Measurements from ENCODE around the gene TRPM7.

Gene TRPM7

GRCh38 chr15:50594311-50594710 lies 92.3 kb downstream of the TRPM7 start:
- H3K9me3 ChIP-seq (ENCODE audit: low read length) = no peaks in the 10 kb centered on the region
- H2AFZ ChIP-seq (ENCODE audit: low read length) = no peak overlapping the region
- H4K20me1 ChIP-seq (ENCODE audit: insufficient read depth, low read length) = no peaks in the 10 kb centered on the region
- no peaks in the 10 kb centered on the region for H3F3A ChIP-seq (ENCODE audit: insufficient read depth, low read length)
- no peaks in the 10 kb centered on the region for H3K4me1 ChIP-seq (ENCODE audit: insufficient read depth, low read length, severe bottlenecking)
- no peaks in the 10 kb centered on the region for H3K27me3 ChIP-seq (ENCODE audit: insufficient read depth, low read length)
- H3K4me2 ChIP-seq (ENCODE audit: low read length) = no peak overlapping the region
- H3K9me2 ChIP-seq (ENCODE audit: low read depth, low read length) = no peaks in the 10 kb centered on the region
- no peak overlapping the region for H3K27ac ChIP-seq (ENCODE audit: low read depth, low read length, poor library complexity, severe bottlenecking)
- H3K79me2 ChIP-seq (ENCODE audit: insufficient read depth, low read length) = no peaks in the 10 kb centered on the region
- peaks cover 86% of the 10 kb centered on the region for H3K36me3 ChIP-seq (ENCODE audit: insufficient read depth, low read length)
- H3K9ac ChIP-seq (ENCODE audit: low read length) = no peak overlapping the region
- TF ChIP-seq EZH2 (IDR thresholded peaks at IDR 0.05; ENCODE audit: borderline replicate concordance, low read length) = no peak
- TF ChIP-seq, protein P1, sequence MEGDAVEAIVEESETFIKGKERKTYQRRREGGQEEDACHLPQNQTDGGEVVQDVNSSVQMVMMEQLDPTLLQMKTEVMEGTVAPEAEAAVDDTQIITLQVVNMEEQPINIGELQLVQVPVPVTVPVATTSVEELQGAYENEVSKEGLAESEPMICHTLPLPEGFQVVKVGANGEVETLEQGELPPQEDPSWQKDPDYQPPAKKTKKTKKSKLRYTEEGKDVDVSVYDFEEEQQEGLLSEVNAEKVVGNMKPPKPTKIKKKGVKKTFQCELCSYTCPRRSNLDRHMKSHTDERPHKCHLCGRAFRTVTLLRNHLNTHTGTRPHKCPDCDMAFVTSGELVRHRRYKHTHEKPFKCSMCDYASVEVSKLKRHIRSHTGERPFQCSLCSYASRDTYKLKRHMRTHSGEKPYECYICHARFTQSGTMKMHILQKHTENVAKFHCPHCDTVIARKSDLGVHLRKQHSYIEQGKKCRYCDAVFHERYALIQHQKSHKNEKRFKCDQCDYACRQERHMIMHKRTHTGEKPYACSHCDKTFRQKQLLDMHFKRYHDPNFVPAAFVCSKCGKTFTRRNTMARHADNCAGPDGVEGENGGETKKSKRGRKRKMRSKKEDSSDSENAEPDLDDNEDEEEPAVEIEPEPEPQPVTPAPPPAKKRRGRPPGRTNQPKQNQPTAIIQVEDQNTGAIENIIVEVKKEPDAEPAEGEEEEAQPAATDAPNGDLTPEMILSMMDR (IDR thresholded peaks at IDR 0.05; ENCODE audit: low read length) = no peak
- no peak overlapping the region for H3K4me3 ChIP-seq (ENCODE audit: low read depth, low read length, poor library complexity, severe bottlenecking)

DNA sequence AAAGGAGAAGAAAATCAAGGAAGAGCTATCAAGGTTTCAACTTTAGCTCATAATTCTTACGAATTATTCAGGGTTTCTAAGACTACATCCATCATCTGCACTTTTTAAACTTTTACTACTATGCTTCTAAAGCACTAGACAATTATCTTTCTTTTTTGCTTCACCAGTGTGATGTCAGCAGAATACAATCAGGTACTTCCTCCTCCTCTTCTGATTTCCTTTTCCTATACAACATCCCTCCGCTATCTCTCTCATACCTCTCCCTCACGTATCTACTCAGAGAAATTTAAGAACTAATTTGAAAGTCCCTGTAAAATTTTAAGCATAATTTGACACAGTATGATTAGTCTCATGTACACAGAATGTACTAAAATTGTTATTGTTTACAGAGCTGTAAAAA lies 92.8 kb downstream of the TRPM7 start:
- Histone ChIP-seq H3K4me3 (ENCODE audit: low read depth, low read length, poor library complexity, severe bottlenecking) (no peak overlapping the region), H3K9ac (ENCODE audit: low read length) (no peak overlapping the region), H3K9me3 (ENCODE audit: low read length) (no peaks in the 10 kb centered on the region), H3K27ac (ENCODE audit: low read depth, low read length, poor library complexity, severe bottlenecking) (no peak overlapping the region), H3F3A (ENCODE audit: insufficient read depth, low read length) (no peaks in the 10 kb centered on the region), H3K27me3 (ENCODE audit: insufficient read depth, low read length) (no peaks in the 10 kb centered on the region), H3K36me3 (ENCODE audit: insufficient read depth, low read length) (peaks cover 86% of the 10 kb centered on the region), H3K4me2 (ENCODE audit: low read length) (no peak overlapping the region), H3K4me1 (ENCODE audit: insufficient read depth, low read length, severe bottlenecking) (no peaks in the 10 kb centered on the region), H2AFZ (ENCODE audit: low read length) (no peak overlapping the region), H3K79me2 (ENCODE audit: insufficient read depth, low read length) (no peaks in the 10 kb centered on the region), H3K9me2 (ENCODE audit: low read depth, low read length) (no peaks in the 10 kb centered on the region), H4K20me1 (ENCODE audit: insufficient read depth, low read length) (no peaks in the 10 kb centered on the region)
- TF ChIP-seq EZH2 (IDR thresholded peaks at IDR 0.05; ENCODE audit: borderline replicate concordance, low read length) = no peak
- TF ChIP-seq, protein P1 (IDR thresholded peaks at IDR 0.05; ENCODE audit: low read length) = no peak

- Histone ChIP-seq H3K9ac (ENCODE audit: low read length) (no peak overlapping the region), H3K9me3 (ENCODE audit: low read length) (no peaks in the 10 kb centered on the region), H3K27me3 (ENCODE audit: insufficient read depth, low read length) (no peaks in the 10 kb centered on the region), H3K36me3 (ENCODE audit: insufficient read depth, low read length) (peaks cover 87% of the 10 kb centered on the region), H4K20me1 (ENCODE audit: insufficient read depth, low read length) (no peaks in the 10 kb centered on the region), H3K9me2 (ENCODE audit: low read depth, low read length) (no peaks in the 10 kb centered on the region), H3K79me2 (ENCODE audit: insufficient read depth, low read length) (no peaks in the 10 kb centered on the region), H3K4me3 (ENCODE audit: low read depth, low read length, poor library complexity, severe bottlenecking) (no peak overlapping the region), H3F3A (ENCODE audit: insufficient read depth, low read length) (no peaks in the 10 kb centered on the region), H3K27ac (ENCODE audit: low read depth, low read length, poor library complexity, severe bottlenecking) (no peak overlapping the region), H2AFZ (ENCODE audit: low read length) (no peak overlapping the region), H3K4me1 (ENCODE audit: insufficient read depth, low read length, severe bottlenecking) (no peaks in the 10 kb centered on the region), H3K4me2 (ENCODE audit: low read length) (no peak overlapping the region)
- TF ChIP-seq, protein P1 (IDR thresholded peaks at IDR 0.05; ENCODE audit: low read length) = no peak
- TF ChIP-seq EZH2 (IDR thresholded peaks at IDR 0.05; ENCODE audit: borderline replicate concordance, low read length) = no peak
These were observed 96.3 kb downstream of the TRPM7 start for GRCh38 chr15:50590288-50590687.
